Bronchial epithelial cell (primary cell): ENCODE measurements around the gene ANGPTL2. TPM values are rescaled to one million over a fixed set of nuclear protein-coding genes. Genes with fewer than 3 reads are reported as not detected.

Source experiments
- DNase-seq: peaks from one replicate; pipeline ENCODE4 v3.0.0-alpha.2; 2010; ENCODE audit warnings: low read depth
- FAIRE-seq: peaks from 2 replicates; lab custom pipeline; 2011; peaks lifted over from hg19 to GRCh38; lab: Jason Lieb, UNC
- H3K27me3 ChIP-seq: 2 replicates; pipeline ENCODE4 v1.5.1; 2011; ENCODE audit warnings: low read length; ENCODE audit not compliant: control insufficient read depth, insufficient read depth
- H3K36me3 ChIP-seq: 2 replicates; pipeline ENCODE4 v1.5.1; 2011; ENCODE audit warnings: low read length; ENCODE audit not compliant: control insufficient read depth, insufficient read depth
- H3K4me3 ChIP-seq: 2 replicates; pipeline ENCODE4 v1.5.1; 2011; ENCODE audit warnings: mild to moderate bottlenecking, low read depth, low read length, control low read depth
- CTCF ChIP-seq: IDR thresholded peaks from 2 replicates; pipeline ENCODE4 v1.5.1; 2011; ENCODE audit warnings: mild to moderate bottlenecking, moderate library complexity, low read length, control low read depth, inconsistent platforms; ENCODE audit not compliant: insufficient read depth, severe bottlenecking
- total RNA-seq: library from RNA; depleted of rRNA; stranded (reverse); fragments of >200 nt; gene quantifications from 2 replicates; pipeline ENCODE4 v1.2.1, GENCODE V29; 2014

The ANGPTL2 gene
- total RNA-seq, 1 donor from 2014 or later: 0.79 TPM

- DNase-seq (no peak), FAIRE-seq (no peak)
- Histone ChIP-seq H3K27me3 (no peaks in the 10 kb centered on the region), H3K36me3 (no peaks in the 10 kb centered on the region), H3K4me3 (no peak overlapping the region)
- TF ChIP-seq CTCF: no peak
Measured at GRCh38 chr9:127167560-127168326, 45.3 kb upstream of the ANGPTL2 start.

GRCh38 chr9:127166651-127167524, 44.5 kb upstream of the ANGPTL2 start:
- Histone ChIP-seq H3K36me3 (no peaks in the 10 kb centered on the region), H3K27me3 (no peaks in the 10 kb centered on the region), H3K4me3 (no peak overlapping the region)
- peak; percentile 36 for FAIRE-seq
- peak; percentile 94 for DNase-seq
- no peak for TF ChIP-seq CTCF

DNA sequence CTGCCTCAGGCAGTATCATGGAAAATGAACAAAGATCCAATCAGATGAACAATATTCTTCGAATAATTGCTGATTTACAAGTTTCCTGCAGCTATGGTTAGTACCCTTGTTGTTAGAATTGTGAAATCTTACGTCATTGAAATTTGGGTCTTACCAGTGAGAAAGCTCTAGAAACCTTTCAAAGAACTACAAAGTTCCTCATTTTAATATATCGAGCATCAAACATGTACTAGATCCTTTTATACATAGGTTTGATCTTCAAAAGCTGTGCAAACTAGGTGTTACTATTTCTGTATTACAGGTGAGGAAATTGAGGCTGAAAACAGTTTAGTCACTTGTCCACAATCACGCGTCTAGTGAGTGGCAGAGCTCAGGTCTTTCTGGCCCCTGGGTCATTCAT, 43.7 kb upstream of the ANGPTL2 start:
- H3K27me3 ChIP-seq: no peaks in the 10 kb centered on the region
- DNase-seq (no peak), FAIRE-seq (no peak)
- no peak for TF ChIP-seq CTCF
- H3K36me3 ChIP-seq: no peaks in the 10 kb centered on the region
- no peak overlapping the region for H3K4me3 ChIP-seq

DNA sequence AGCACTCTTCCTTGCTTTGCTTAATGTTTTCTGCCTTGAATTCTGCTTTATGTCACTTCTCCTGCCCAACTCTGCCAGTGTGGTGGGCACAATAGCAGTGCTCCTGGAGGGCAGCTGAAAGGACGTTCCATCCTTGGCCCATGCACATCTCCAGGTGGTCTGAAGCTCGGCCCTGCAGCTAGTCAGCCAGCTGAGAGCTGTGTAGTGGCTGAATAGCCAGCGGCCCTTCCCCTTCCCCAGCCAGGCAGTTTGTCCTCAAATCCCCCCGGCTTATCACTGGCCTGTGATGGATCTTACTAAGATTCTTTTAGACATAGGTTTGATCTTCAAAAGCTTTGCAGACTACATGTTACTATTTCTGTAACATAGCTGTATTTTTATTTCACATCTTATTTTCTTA, 42.7 kb upstream of the ANGPTL2 start:
- no peaks in the 10 kb centered on the region for H3K36me3 ChIP-seq
- no peak for TF ChIP-seq CTCF
- H3K27me3 ChIP-seq: peaks cover 2% of the 10 kb centered on the region
- DNase-seq (no peak), FAIRE-seq (no peak)
- H3K4me3 ChIP-seq: no peak overlapping the region

GRCh38 chr9:127163409-127163808, 41.0 kb upstream of the ANGPTL2 start:
- no peak for FAIRE-seq
- Histone ChIP-seq H3K27me3 (peaks cover 2% of the 10 kb centered on the region), H3K4me3 (no peak overlapping the region), H3K36me3 (no peaks in the 10 kb centered on the region)
- no peak for TF ChIP-seq CTCF
- peak; percentile 62 for DNase-seq
